Testis (tissue), 3 donors: ENCODE data around the gene MAPKAP1. TPM values are rescaled to one million over a fixed set of nuclear protein-coding genes. Genes with fewer than 3 reads are reported as not detected.

Source experiments
- DNase-seq: peaks from one replicate; pipeline ENCODE4 v3.0.0-alpha.2; 2019
- H3K27ac ChIP-seq, 2 donors: fragments of 200-600 bp; sonication (generic); one replicate each; pipeline ENCODE4 v1.5.1; 2019
- H3K27me3 ChIP-seq: fragments of 200-600 bp; sonication (generic); one replicate; pipeline ENCODE4 v1.5.1; 2019
- H3K36me3 ChIP-seq: fragments of 200-600 bp; sonication (generic); one replicate; pipeline ENCODE4 v1.5.1; 2017; ENCODE audit warnings: low read depth; ENCODE audit errors: missing control alignments
- H3K4me1 ChIP-seq: fragments of 200-600 bp; sonication (generic); one replicate; pipeline ENCODE4 v1.5.1; 2019
- H3K4me3 ChIP-seq, 2 donors: fragments of 200-600 bp; sonication (generic); one replicate each; pipeline ENCODE4 v1.5.1; 2017 to 2019
- H3K9me3 ChIP-seq: fragments of 200-600 bp; sonication (generic); one replicate; pipeline ENCODE4 v1.5.1; 2017
- POLR2A ChIP-seq: fragments of 450-650 bp; IDR thresholded peaks from one replicate; pipeline ENCODE4 v1.6.1; 2017; ENCODE audit warnings: antibody characterized with exemption, mild to moderate bottlenecking, moderate library complexity
- WGBS, 2 donors: methylation state at CpG; one replicate each; pipeline ENCODE4 v1.1.5; 2018; 5-methylcytosine and 5-hydroxymethylcytosine counted together
- intact Hi-C: fragments of 100-400 bp; cut with DNase I; formaldehyde crosslinking; loops from one replicate; pipeline ENCODE4 v1.15.1; 2023; ENCODE audit warnings: low total_unique reads
- polyA plus RNA-seq: library from polyadenylated mRNA; stranded (reverse); fragments of 350-450 nt; fragmentation: Illumina TruSeq; extraction: RNeasy Lipid Tissue Mini Kit (QIAGEN cat#74804); gene quantifications from one replicate; pipeline ENCODE4 v1.2.3, GENCODE V29; 2014; ENCODE audit warnings: low read depth, low replicate concordance; ENCODE audit not compliant: insufficient read depth
- total RNA-seq, 2 donors: library from RNA; depleted of rRNA; stranded (reverse); fragments of >200 nt; gene quantifications; one replicate each; pipeline ENCODE4 v1.2.3, GENCODE V29; 2016
- TF ChIP-seq, protein P1 (sequence below), 3 experiments: fragments of 450-650 bp in 2 of 3; fragments of 200-600 bp in 1 of 3; sonication (generic) in 1 of 3; IDR thresholded peaks; one replicate each; pipeline ENCODE4 v1.5.1; 2016 to 2019; ENCODE audit warnings: antibody characterized with exemption in 3 of 3, mild to moderate bottlenecking in 2 of 3, moderate library complexity in 1 of 3

MAPKAP1 gene
- total and polyA plus RNA-seq, 3 donors from 2014 or later: 112 to 135 (median 115) TPM

DNA sequence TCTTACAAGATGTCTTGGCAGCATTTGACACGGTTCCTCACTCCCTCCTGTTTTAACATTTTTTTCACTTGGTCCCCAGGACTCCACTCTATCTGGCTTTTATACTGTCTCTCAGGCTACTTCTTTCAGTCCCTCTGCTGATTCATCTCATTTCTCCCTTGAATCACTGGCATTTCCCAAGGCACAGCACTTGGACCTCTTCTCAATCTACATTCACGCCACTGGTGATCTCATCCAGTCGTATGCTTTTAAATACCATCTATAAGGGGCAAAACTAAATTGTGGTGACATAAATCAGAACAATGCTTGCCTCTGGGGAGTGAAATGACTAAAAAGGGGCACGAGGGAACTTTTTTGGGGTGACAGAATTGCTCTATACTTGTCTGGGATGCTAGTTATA, 47.1 kb downstream of the MAPKAP1 start:
- Histone ChIP-seq H3K9me3 (no peaks in the 10 kb centered on the region), H3K4me3 (no peak overlapping the region), H3K27ac (no peak overlapping the region), H3K36me3 (no peaks in the 10 kb centered on the region), H3K4me1 (no peaks in the 10 kb centered on the region), H3K27me3 (no peaks in the 10 kb centered on the region)
- TF ChIP-seq, protein P1, sequence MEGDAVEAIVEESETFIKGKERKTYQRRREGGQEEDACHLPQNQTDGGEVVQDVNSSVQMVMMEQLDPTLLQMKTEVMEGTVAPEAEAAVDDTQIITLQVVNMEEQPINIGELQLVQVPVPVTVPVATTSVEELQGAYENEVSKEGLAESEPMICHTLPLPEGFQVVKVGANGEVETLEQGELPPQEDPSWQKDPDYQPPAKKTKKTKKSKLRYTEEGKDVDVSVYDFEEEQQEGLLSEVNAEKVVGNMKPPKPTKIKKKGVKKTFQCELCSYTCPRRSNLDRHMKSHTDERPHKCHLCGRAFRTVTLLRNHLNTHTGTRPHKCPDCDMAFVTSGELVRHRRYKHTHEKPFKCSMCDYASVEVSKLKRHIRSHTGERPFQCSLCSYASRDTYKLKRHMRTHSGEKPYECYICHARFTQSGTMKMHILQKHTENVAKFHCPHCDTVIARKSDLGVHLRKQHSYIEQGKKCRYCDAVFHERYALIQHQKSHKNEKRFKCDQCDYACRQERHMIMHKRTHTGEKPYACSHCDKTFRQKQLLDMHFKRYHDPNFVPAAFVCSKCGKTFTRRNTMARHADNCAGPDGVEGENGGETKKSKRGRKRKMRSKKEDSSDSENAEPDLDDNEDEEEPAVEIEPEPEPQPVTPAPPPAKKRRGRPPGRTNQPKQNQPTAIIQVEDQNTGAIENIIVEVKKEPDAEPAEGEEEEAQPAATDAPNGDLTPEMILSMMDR (IDR thresholded peaks at IDR 0.05): no peak
- no peak for TF ChIP-seq POLR2A
- DNase-seq: no peak
- WGBS, 2 donors: 62 to 77% methylated on average over 4 of the region's 4 CpGs
- intact Hi-C loops: no loop called here

DNA sequence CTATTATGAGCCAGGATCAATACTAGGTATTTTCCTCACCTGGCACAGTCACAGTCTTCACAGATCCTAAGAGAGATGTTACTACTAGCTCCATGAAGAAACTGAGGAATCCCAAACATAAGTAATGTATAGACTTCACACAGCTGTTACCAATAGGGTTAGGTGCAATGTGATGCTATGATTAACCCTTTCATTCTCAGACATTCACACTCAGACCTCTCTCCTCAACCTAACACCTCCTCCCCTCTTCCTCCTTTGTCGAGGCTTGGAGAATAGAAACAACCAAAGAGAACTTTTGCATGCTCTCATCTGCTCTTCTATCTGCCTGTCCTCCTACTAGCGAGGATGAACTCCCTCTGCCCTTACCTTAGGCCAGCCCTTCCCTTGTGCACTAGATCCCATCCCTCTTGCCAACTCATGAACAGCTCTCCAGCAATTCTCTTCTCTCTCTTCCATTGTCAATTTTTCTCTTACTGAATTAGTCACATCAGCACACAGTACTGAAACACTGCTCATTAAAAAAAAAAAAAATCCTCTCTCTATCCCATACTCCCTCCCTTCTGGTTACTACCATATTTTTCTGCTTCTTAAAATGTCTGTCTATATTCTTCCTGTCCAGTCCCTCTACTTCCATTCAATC, 47.7 kb downstream of the MAPKAP1 start:
- H3K4me1 ChIP-seq: no peaks in the 10 kb centered on the region
- no peak for DNase-seq
- no peaks in the 10 kb centered on the region for H3K9me3 ChIP-seq
- TF ChIP-seq, protein P1 (IDR thresholded peaks at IDR 0.05): no peak
- no peaks in the 10 kb centered on the region for H3K36me3 ChIP-seq
- intact Hi-C loops: no loop called here
- no peaks in the 10 kb centered on the region for H3K27me3 ChIP-seq
- H3K27ac ChIP-seq: no peak overlapping the region
- H3K4me3 ChIP-seq: no peak overlapping the region
- WGBS, 2 donors: 80% methylated on average over 2 of the region's 2 CpGs

GRCh38 chr9:125656560-125656959, 50.4 kb downstream of the MAPKAP1 start:
- DNase-seq: no peak
- no peak overlapping the region for H3K4me3 ChIP-seq
- H3K9me3 ChIP-seq: no peaks in the 10 kb centered on the region
- H3K36me3 ChIP-seq: no peaks in the 10 kb centered on the region
- WGBS, 2 donors: 90 to 97% methylated on average over 3 of the region's 3 CpGs
- no peak overlapping the region for H3K27ac ChIP-seq
- no peak for TF ChIP-seq POLR2A
- H3K4me1 ChIP-seq: peaks cover 12% of the 10 kb centered on the region
- no peaks in the 10 kb centered on the region for H3K27me3 ChIP-seq
- intact Hi-C loops: no loop called here

DNA sequence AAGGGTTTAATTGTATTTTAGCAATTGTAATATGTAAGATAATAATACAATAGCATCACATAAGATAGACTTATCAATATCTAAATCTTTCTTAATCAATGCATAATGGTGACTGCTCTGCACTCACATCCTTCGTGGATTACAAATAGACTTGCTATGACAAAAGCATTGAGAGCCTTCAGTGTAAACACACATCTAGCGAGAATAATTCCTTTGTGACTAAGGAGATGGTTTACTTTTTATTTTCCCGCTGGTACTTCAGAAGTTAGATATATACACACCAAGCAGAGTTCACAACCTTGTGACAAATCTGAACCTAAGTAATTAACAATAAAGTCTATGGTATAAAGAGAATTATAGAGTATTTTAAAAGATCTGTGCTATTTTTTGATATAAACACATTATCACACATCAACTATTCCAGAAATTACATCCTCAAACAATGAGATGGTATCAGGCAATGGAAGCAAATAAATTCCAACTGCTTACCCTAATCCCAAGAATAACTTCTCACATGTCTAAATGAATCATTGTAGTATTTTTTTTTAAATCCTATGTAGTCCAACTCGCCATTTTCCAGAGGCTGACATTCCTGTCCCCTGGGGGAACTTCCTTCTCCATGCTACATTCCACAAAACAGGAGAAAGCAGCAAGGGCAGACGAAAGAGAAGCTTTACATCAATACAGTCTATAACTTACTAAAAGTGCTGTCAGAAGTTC, 51.2 kb downstream of the MAPKAP1 start:
- intact Hi-C loops: no loop called here
- Histone ChIP-seq H3K27ac (no peak overlapping the region), H3K27me3 (no peaks in the 10 kb centered on the region), H3K4me1 (peaks cover 12% of the 10 kb centered on the region), H3K36me3 (no peaks in the 10 kb centered on the region), H3K9me3 (no peaks in the 10 kb centered on the region), H3K4me3 (no peak overlapping the region)
- TF ChIP-seq, protein P1 (IDR thresholded peaks at IDR 0.05): no peak
- TF ChIP-seq POLR2A: no peak
- 87 to 90% methylated on average over 5 of the region's 5 CpGs for WGBS, 2 donors
- no peak for DNase-seq

DNA sequence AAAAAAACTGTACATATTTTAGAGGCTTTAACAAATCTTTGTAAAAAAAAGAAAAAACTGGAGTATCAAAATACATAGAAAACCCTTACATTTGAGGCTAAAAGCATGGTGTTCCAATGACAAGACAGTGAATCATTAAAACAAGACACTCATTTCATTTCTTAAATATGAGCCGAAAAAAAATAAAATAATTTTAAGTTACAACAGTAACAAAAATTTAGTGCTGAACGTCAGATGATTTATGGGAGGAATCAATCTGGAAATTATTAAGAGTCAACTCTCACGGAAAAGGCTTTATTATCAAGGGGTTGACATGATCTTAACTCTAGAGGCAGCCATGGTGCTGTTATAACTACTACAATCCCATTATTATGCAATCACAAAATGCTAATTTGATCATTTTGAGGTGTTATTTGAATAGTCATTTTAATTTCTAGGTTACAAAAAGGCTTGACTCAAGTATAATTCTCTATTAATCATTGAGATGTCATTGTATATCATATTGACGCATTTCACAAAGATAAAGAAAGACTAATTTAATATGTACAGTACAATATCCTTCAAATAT, 51.9 kb downstream of the MAPKAP1 start:
- no peaks in the 10 kb centered on the region for H3K9me3 ChIP-seq
- WGBS, 2 donors: 92% methylated on average over 4 of the region's 4 CpGs
- intact Hi-C loops: no loop called here

More for the DNA sequence above, 51.9 kb downstream of the MAPKAP1 start:
- no peak for TF ChIP-seq POLR2A
- TF ChIP-seq, protein P1 (IDR thresholded peaks at IDR 0.05): no peak
- no peak overlapping the region for H3K4me3 ChIP-seq
- no peaks in the 10 kb centered on the region for H3K27me3 ChIP-seq
- no peak overlapping the region for H3K27ac ChIP-seq
- H3K36me3 ChIP-seq: no peaks in the 10 kb centered on the region
- no peak for DNase-seq
- H3K4me1 ChIP-seq: peaks cover 12% of the 10 kb centered on the region
